ENCODE measurements around the gene AXL. TPM values are rescaled to one million over a fixed set of nuclear protein-coding genes. Genes with fewer than 3 reads are reported as not detected.
A peak's percentile ranks its signal among the peaks of the same experiment; 100 is the strongest.

AXL gene
- total and polyA plus RNA-seq, 2 donors (not counting 3 experiments of a cell fraction or from before 2014, with no cell fraction given), result 86.9 to 172 TPM

GRCh38 chr19:41224632-41225031, 5.6 kb downstream of the AXL start:
- peak; percentile 8 for FAIRE-seq
- H4K20me1 ChIP-seq (replicated peaks; ENCODE audit: control insufficient read depth, extremely low read depth, insufficient read depth, low read length), result no peaks in the 10 kb centered on the region
- H3K79me2 ChIP-seq (ENCODE audit: control insufficient read depth, insufficient read depth, low read length), result peaks cover 57% of the 10 kb centered on the region
- H3K9ac ChIP-seq (replicated peaks; ENCODE audit: extremely low read depth, insufficient read depth, low read length), result no peak overlapping the region
- H3K4me2 ChIP-seq (ENCODE audit: insufficient read depth, low read length), result no peak overlapping the region
- POLR2A ChIA-PET, result no interaction called here
- H2AFZ ChIP-seq (ENCODE audit: low read depth, low read length), result no peak overlapping the region
- H3K4me3 ChIP-seq (replicated peaks in 1 of 3; ENCODE audit: insufficient read depth in 1 of 3, low read depth in 1 of 3, low read length in 3 of 3), result no peak overlapping the region
- CTCF ChIA-PET, result interaction anchor here (3.9 to 4.0 kb wide), 2 partner anchors 21 to 38 kb away, joined by 29 to 33 read pairs; partner anchors contain the start of gene HNRNPUL1
- no TSS peak for BruUV-seq (replicated peaks)
- peaks cover 2 to 6% of the 10 kb centered on the region in 2 experiments for H3K36me3 ChIP-seq (ENCODE audit: control insufficient read depth in 2 of 2, extremely low read depth in 1 of 2, insufficient read depth in 2 of 2, low read length in 2 of 2)
- intact Hi-C loops (cut with micrococcal nuclease), result loop anchor here (1.0 to 5.0 kb wide), 3 partner anchors 38 to 98 kb away; no protein-coding TSS in a partner anchor
- no peaks in the 10 kb centered on the region for H3K9me3 ChIP-seq (replicated peaks; ENCODE audit: control insufficient read depth, insufficient read depth, low read length)
- dilution Hi-C loops (cut with MboI; ENCODE audit: extremely low pct_ligation_motif_present, low sequenced_read_pairs), result no loop called here
- peaks cover 55% of the 10 kb centered on the region for H3K4me1 ChIP-seq (ENCODE audit: control insufficient read depth, extremely low read depth, insufficient read depth, low read length)
- H3K27ac ChIP-seq (ENCODE audit: insufficient read depth, low read depth, low read length), result peak overlapping the region; percentile 76
- H3K27me3 ChIP-seq (ENCODE audit: control insufficient read depth in 2 of 2, insufficient read depth in 2 of 2, low read length in 2 of 2), result no peaks in the 10 kb centered on the region
- TF ChIP-seq JUN (IDR thresholded peaks at IDR 0.05; ENCODE audit: borderline replicate concordance, insufficient read depth, insufficient read length, low read depth) (no peak), POLR2A (IDR thresholded peaks at IDR 0.05; ENCODE audit: low read depth, low read length) (no peak), MAX (IDR thresholded peaks at IDR 0.05; ENCODE audit: insufficient read depth, insufficient read length) (no peak), CTCF (IDR thresholded peaks at IDR 0.05; ENCODE audit: extremely low read depth in 1 of 2, insufficient read depth in 1 of 2, low read depth in 1 of 2, low read length in 2 of 2) (no peak), FOS (IDR thresholded peaks at IDR 0.05; ENCODE audit: borderline replicate concordance, insufficient read depth, low read length) (no peak), EZH2 (IDR thresholded peaks at IDR 0.05; ENCODE audit: borderline replicate concordance, low read depth, low read length, severe bottlenecking) (no peak), MYC (IDR thresholded peaks at IDR 0.05; ENCODE audit: low read depth, low read length) (no peak)
- no peaks in the 10 kb centered on the region for H3K9me1 ChIP-seq (replicated peaks; ENCODE audit: control insufficient read depth, extremely low read depth, insufficient read depth, low read length)
- no peak for DNase-seq (ENCODE audit: low read depth, low spot score)

Data from endothelial cell of umbilical vein (primary cell).